HepG2 (cell line): ENCODE measurements around the gene HLA-DOA. TPM values are rescaled to one million over a fixed set of nuclear protein-coding genes. Genes with fewer than 3 reads are reported as not detected.

Source experiments
- CEBPG ChIP-seq: IDR thresholded peaks from 2 replicates; pipeline ENCODE4 v1.6.1; 2016
- E2F1 ChIP-seq: sonication (generic); formaldehyde crosslinking; IDR thresholded peaks from 2 replicates; pipeline ENCODE4 v1.5.0; 2020; ENCODE audit warnings: missing genetic modification reagents
- FIP1L1 ChIP-seq: fragments of 200-400 bp; formaldehyde crosslinking; IDR thresholded peaks from 2 replicates; pipeline ENCODE4 v1.6.1; 2018; ENCODE audit warnings: low read depth, mild to moderate bottlenecking, low read length, moderate library complexity, borderline replicate concordance; ENCODE audit not compliant: insufficient read depth
- HMG20A ChIP-seq: IDR thresholded peaks from 2 replicates; pipeline ENCODE4 v1.6.1; 2016; ENCODE audit warnings: borderline replicate concordance
- MED13 ChIP-seq: sonication (generic); formaldehyde crosslinking; IDR thresholded peaks from 2 replicates; pipeline ENCODE4 v1.5.0; 2020; ENCODE audit warnings: missing genetic modification reagents
- PHB2 ChIP-seq: fragments of 450-650 bp; IDR thresholded peaks from 2 replicates; pipeline ENCODE4 v1.6.1; 2018; ENCODE audit not compliant: partially characterized antibody
- PHF5A ChIP-seq: IDR thresholded peaks from one replicate; pipeline ENCODE4 v1.6.1; 2018; ENCODE audit warnings: low read depth, missing genetic modification reagents; ENCODE audit not compliant: unreplicated experiment
- RELA ChIP-seq: sonication (generic); formaldehyde crosslinking; IDR thresholded peaks from 2 replicates; pipeline ENCODE4 v1.4.0; 2020; ENCODE audit warnings: missing genetic modification reagents
- RFXANK ChIP-seq: IDR thresholded peaks from 2 replicates; pipeline ENCODE4 v1.6.1; 2016
- SKI ChIP-seq: fragments of 450-650 bp; IDR thresholded peaks from one replicate; pipeline ENCODE4 v1.6.1; 2018; ENCODE audit warnings: mild to moderate bottlenecking; ENCODE audit not compliant: partially characterized antibody
- TCF12 ChIP-seq, 2 experiments: fragments of 450-650 bp in 1 of 2; sonication (generic) in 1 of 2; formaldehyde crosslinking in 1 of 2; IDR thresholded peaks; 2 replicates each; pipeline versions ENCODE4 v1.6.1 to v1.8.0; 2017 to 2022; ENCODE audit warnings: antibody characterized with exemption in 1 of 2, mild to moderate bottlenecking in 1 of 2, missing genetic modification reagents in 1 of 2, moderate library complexity in 1 of 2
- ZBTB7B ChIP-seq: sonication (generic); formaldehyde crosslinking; IDR thresholded peaks from 2 replicates; pipeline ENCODE4 v1.4.0; 2020; ENCODE audit warnings: missing genetic modification reagents
- ZGPAT ChIP-seq: IDR thresholded peaks from 2 replicates; pipeline ENCODE4 v1.6.1; 2016; ENCODE audit warnings: mild to moderate bottlenecking
- ZMYM3 ChIP-seq: sonication (generic); formaldehyde crosslinking; IDR thresholded peaks from 2 replicates; pipeline ENCODE4 v1.5.1; 2020; ENCODE audit warnings: mild to moderate bottlenecking, missing genetic modification reagents
- ZNF574 ChIP-seq: sonication (generic); formaldehyde crosslinking; IDR thresholded peaks from 2 replicates; pipeline ENCODE4 v1.4.0; 2020; ENCODE audit warnings: missing genetic modification reagents
- ZNF580 ChIP-seq: IDR thresholded peaks from 2 replicates; pipeline ENCODE4 v1.6.1; 2016; ENCODE audit warnings: low read depth, borderline replicate concordance
- ZNF609 ChIP-seq: sonication (generic); formaldehyde crosslinking; IDR thresholded peaks from 2 replicates; pipeline ENCODE4 v1.4.0; 2020; ENCODE audit warnings: mild to moderate bottlenecking, missing genetic modification reagents, borderline replicate concordance
- ZNF746 ChIP-seq: sonication (generic); formaldehyde crosslinking; IDR thresholded peaks from 2 replicates; pipeline ENCODE4 v1.8.0; 2022; ENCODE audit warnings: mild to moderate bottlenecking, missing genetic modification reagents
- ZNF850 ChIP-seq: sonication (generic); formaldehyde crosslinking; conservative IDR thresholded peaks from 2 replicates; pipeline ENCODE4 v1.9.0; 2021; ENCODE audit warnings: mild to moderate bottlenecking, missing genetic modification reagents
- polyA plus RNA-seq, 8 experiments: library from polyadenylated mRNA; depleted of rRNA in 3 of 8; stranded (reverse) in 7 of 8; unstranded in 1 of 8; fragments of >200 nt; fragmentation: Illumina TruSeq in 4 of 8; extraction: Trizol in 4 of 8; gene quantifications; 2 replicates each; pipeline versions ENCODE4 v1.2.1 to v1.2.3, GENCODE V29; 2011 to 2016; ENCODE audit warnings: low read depth in 4 of 8, missing spikeins in 1 of 8, mixed read lengths in 1 of 8; ENCODE audit not compliant: insufficient read depth in 1 of 8
- total RNA-seq, 5 experiments: library from RNA; depleted of rRNA; stranded (reverse); fragments of >200 nt; fragmentation: Illumina TruSeq; extraction: Trizol; gene quantifications; 2 replicates each; pipeline ENCODE4 v1.2.3, GENCODE V29; 2016; ENCODE audit warnings: low read depth in 1 of 5

Gene HLA-DOA
- total and polyA plus RNA-seq, 2 of the 13 experiments (the other 11 are each of a cell fraction or from before 2014, with no cell fraction given), result 0.03 to 0.09 TPM

- TF ChIP-seq ZNF580 (CRISPR knock-in tag), result peak; percentile 54; the same call in 1 of the 2 replicates
- TF ChIP-seq HMG20A (CRISPR knock-in tag), result no peak
- TF ChIP-seq ZGPAT, result no peak
- TF ChIP-seq E2F1 (CRISPR knock-in tag), result 0 out of 2 replicates have a peak, but pooled peaks have one; percentile 9
- peak; percentile 27; the same call in 1 of the 2 replicates for TF ChIP-seq ZNF746 (CRISPR knock-in tag)
- no peak for TF ChIP-seq TCF12 (IDR thresholded peaks at IDR 0.05)
- TF ChIP-seq TCF12 (CRISPR knock-in tag; IDR thresholded peaks at IDR 0.05), result no peak
- peak; percentile 61 for TF ChIP-seq ZNF574 (CRISPR knock-in tag)
- peak; percentile 53; the same call in 1 of the 2 replicates for TF ChIP-seq ZNF609 (CRISPR knock-in tag)
- TF ChIP-seq CEBPG (CRISPR knock-in tag), result no peak
- TF ChIP-seq RFXANK (CRISPR knock-in tag), result no peak; the same call in 1 of the 2 replicates
- no peak; the same call in 1 of the 2 replicates for TF ChIP-seq ZMYM3
- no peak for TF ChIP-seq ZNF850 (CRISPR knock-in tag)
- TF ChIP-seq RELA, result no peak
- no peak for TF ChIP-seq SKI
- TF ChIP-seq PHF5A (CRISPR knock-in tag), result peak; percentile 21
- TF ChIP-seq FIP1L1, result no peak; the same call in 1 of the 2 replicates
- no peak for TF ChIP-seq PHB2
- TF ChIP-seq ZBTB7B (CRISPR knock-in tag), result peak; percentile 91
- no peak for TF ChIP-seq MED13
Measured at GRCh38 chr6:32968867-32969684, 40.3 kb downstream of the HLA-DOA start (continued).
